Colonic mucosa (tissue), 4 donors: Measurements from ENCODE around the gene WDR7. TPM values are rescaled to one million over a fixed set of nuclear protein-coding genes. Genes with fewer than 3 reads are reported as not detected.

Source experiments
- DNase-seq: peaks from one replicate; pipeline ENCODE4 v3.0.0-alpha.2; 2020
- H3K27ac ChIP-seq: fragments of 200-600 bp; one replicate; pipeline ENCODE4 v1.8.0; 2021
- H3K27me3 ChIP-seq: fragments of 200-600 bp; one replicate; pipeline ENCODE4 v1.8.0; 2021
- H3K36me3 ChIP-seq: fragments of 200-600 bp; one replicate; pipeline ENCODE4 v1.8.0; 2021
- H3K4me1 ChIP-seq: fragments of 200-600 bp; one replicate; pipeline ENCODE4 v1.8.0; 2021; ENCODE audit warnings: mild to moderate bottlenecking
- H3K4me3 ChIP-seq: fragments of 200-600 bp; one replicate; pipeline ENCODE4 v1.8.0; 2021
- H3K9ac ChIP-seq, 2 donors: one replicate each; pipeline ENCODE4 v1.7.0; 2013; ENCODE audit warnings: control low read depth in 2 of 2, low read depth in 2 of 2, low read length in 2 of 2
- H3K9me3 ChIP-seq: fragments of 200-600 bp; one replicate; pipeline ENCODE4 v1.8.0; 2021
- CTCF ChIP-seq: fragments of 200-600 bp; IDR thresholded peaks from one replicate; pipeline ENCODE4 v1.8.0; 2022; ENCODE audit warnings: antibody characterized with exemption, mild to moderate bottlenecking
- intact Hi-C: fragments of 100-400 bp; cut with DNase I; formaldehyde crosslinking; loops from one replicate; pipeline ENCODE4 v1.14.1; 2022
- total RNA-seq, 2 donors: library from RNA; stranded (reverse); fragmentation: NEBNext Ultra II Directional in 1 of 2; extraction: Animal tissue kit (Norgen Biotek cat#: 25700) in 1 of 2; gene quantifications; one replicate each; pipeline ENCODE4 v1.2.1, GENCODE V29; 2021
- donor health status: healthy.
- donor health status: DM: no; HTN: no; CAD: no.
- donor health status: DM: no; HTN: no; CAD: no.

Gene WDR7
- total RNA-seq, 2 donors from 2014 or later, result 16.8 to 21.2 TPM

GRCh38 chr18:56639571-56639970, 11.6 kb upstream of the WDR7 start:
- peaks cover 7% of the 10 kb centered on the region for H3K4me1 ChIP-seq
- H3K27ac ChIP-seq, result no peak overlapping the region
- peak overlapping the region in 1 of 2 donors; percentile 76 for H3K9ac ChIP-seq
- no peak overlapping the region for H3K4me3 ChIP-seq
- DNase-seq, result no peak
- intact Hi-C loops, result no loop called here
- H3K36me3 ChIP-seq, result no peaks in the 10 kb centered on the region
- TF ChIP-seq CTCF, result no peak
- no peaks in the 10 kb centered on the region for H3K9me3 ChIP-seq
- no peaks in the 10 kb centered on the region for H3K27me3 ChIP-seq

- intact Hi-C loops, result no loop called here
- no peaks in the 10 kb centered on the region for H3K9me3 ChIP-seq
- H3K4me1 ChIP-seq, result peaks cover 2% of the 10 kb centered on the region
- H3K4me3 ChIP-seq, result no peak overlapping the region
- no peak for TF ChIP-seq CTCF
- H3K27me3 ChIP-seq, result no peaks in the 10 kb centered on the region
- no peak overlapping the region for H3K9ac ChIP-seq
- DNase-seq, result no peak
- no peaks in the 10 kb centered on the region for H3K36me3 ChIP-seq
- no peak overlapping the region for H3K27ac ChIP-seq
Measured at GRCh38 chr18:56641714-56642337, 9.3 kb upstream of the WDR7 start.

GRCh38 chr18:56643381-56643780, 7.8 kb upstream of the WDR7 start:
- TF ChIP-seq CTCF, result no peak
- Histone ChIP-seq H3K4me3 (no peak overlapping the region), H3K36me3 (no peaks in the 10 kb centered on the region), H3K4me1 (no peaks in the 10 kb centered on the region), H3K27ac (no peak overlapping the region), H3K27me3 (no peaks in the 10 kb centered on the region), H3K9me3 (no peaks in the 10 kb centered on the region), H3K9ac (no peak overlapping the region)
- intact Hi-C loops, result no loop called here
- no peak for DNase-seq

GRCh38 chr18:56645415-56646016, 5.6 kb upstream of the WDR7 start:
- H3K9ac ChIP-seq, result no peak overlapping the region
- no peaks in the 10 kb centered on the region for H3K27me3 ChIP-seq
- H3K36me3 ChIP-seq, result no peaks in the 10 kb centered on the region
- no peaks in the 10 kb centered on the region for H3K9me3 ChIP-seq
- DNase-seq, result no peak
- TF ChIP-seq CTCF, result peak; percentile 41
- no peak overlapping the region for H3K27ac ChIP-seq
- no peaks in the 10 kb centered on the region for H3K4me1 ChIP-seq
- intact Hi-C loops, result no loop called here
- H3K4me3 ChIP-seq, result no peak overlapping the region

DNA sequence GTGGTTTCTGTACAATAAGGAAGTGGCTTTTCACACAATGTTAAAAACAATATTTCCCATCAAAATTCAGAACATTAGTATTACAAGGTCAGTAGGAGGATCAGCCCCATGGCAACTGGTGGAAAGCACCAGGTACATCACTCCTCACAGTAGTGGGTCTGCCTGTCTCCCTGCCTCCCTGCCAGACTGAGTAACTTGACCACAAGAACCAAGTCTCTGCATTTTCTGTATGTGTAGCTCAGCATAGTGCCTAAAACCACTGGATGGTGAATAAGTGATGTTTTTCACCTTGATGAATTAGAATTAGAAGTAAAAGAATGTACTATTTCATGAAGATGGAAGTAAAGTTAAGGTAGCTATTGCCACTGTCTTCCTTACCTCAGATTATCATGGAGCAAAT, 4.1 kb upstream of the WDR7 start:
- no peaks in the 10 kb centered on the region for H3K36me3 ChIP-seq
- H3K27me3 ChIP-seq, result no peaks in the 10 kb centered on the region
- H3K4me1 ChIP-seq, result no peaks in the 10 kb centered on the region
- H3K4me3 ChIP-seq, result no peak overlapping the region
- no peak for DNase-seq
- no peak overlapping the region for H3K27ac ChIP-seq
- intact Hi-C loops, result no loop called here
- TF ChIP-seq CTCF, result no peak
- H3K9me3 ChIP-seq, result no peaks in the 10 kb centered on the region
- H3K9ac ChIP-seq, result no peak overlapping the region
